Nephron (organoid): ENCODE data around the gene SRC.

Source experiments
- H3K27ac Mint-ChIP-seq, 3 experiments: 2 replicates each; pipeline ENCODE4 v1.8.0; 2020; ENCODE audit warnings: mixed read lengths in 3 of 3, mild to moderate bottlenecking in 2 of 3, moderate library complexity in 1 of 3
- H3K27me3 Mint-ChIP-seq: 2 replicates; pipeline ENCODE4 v1.8.0; 2021; ENCODE audit warnings: low read depth, mild to moderate bottlenecking, moderate library complexity, mixed read lengths
- H3K36me3 Mint-ChIP-seq: 2 replicates; pipeline ENCODE4 v1.8.0; 2020; ENCODE audit warnings: low read depth, mixed read lengths
- H3K4me1 Mint-ChIP-seq: 2 replicates; pipeline ENCODE4 v1.8.0; 2020; ENCODE audit warnings: mixed read lengths
- H3K4me3 Mint-ChIP-seq, 3 experiments: 2 replicates each; pipeline ENCODE4 v1.8.0; 2020; ENCODE audit warnings: mild to moderate bottlenecking in 3 of 3, mixed read lengths in 3 of 3, moderate library complexity in 2 of 3
- H3K9me3 Mint-ChIP-seq: 2 replicates; pipeline ENCODE4 v1.8.0; 2020; ENCODE audit warnings: mixed read lengths
- CTCF ChIP-seq, 3 experiments: fragments of 200-600 bp; sonication (generic); IDR thresholded peaks; one replicate each; pipeline ENCODE4 v1.5.0; 2021; ENCODE audit warnings: antibody characterized with exemption in 3 of 3; ENCODE audit not compliant: unreplicated experiment in 3 of 3

Gene SRC

GRCh38 chr20:37389241-37389747, 43.4 kb downstream of the SRC start:
- Mint-ChIP-seq H3K27me3 (no peaks in the 10 kb centered on the region), H3K4me3 (no peak overlapping the region), H3K9me3 (no peaks in the 10 kb centered on the region), H3K27ac (no peak overlapping the region), H3K36me3 (peaks cover 24% of the 10 kb centered on the region), H3K4me1 (peaks cover 12% of the 10 kb centered on the region)
- TF ChIP-seq CTCF (IDR thresholded peaks at IDR 0.05; ENCODE audit: unreplicated experiment in 3 of 3): no peak

DNA sequence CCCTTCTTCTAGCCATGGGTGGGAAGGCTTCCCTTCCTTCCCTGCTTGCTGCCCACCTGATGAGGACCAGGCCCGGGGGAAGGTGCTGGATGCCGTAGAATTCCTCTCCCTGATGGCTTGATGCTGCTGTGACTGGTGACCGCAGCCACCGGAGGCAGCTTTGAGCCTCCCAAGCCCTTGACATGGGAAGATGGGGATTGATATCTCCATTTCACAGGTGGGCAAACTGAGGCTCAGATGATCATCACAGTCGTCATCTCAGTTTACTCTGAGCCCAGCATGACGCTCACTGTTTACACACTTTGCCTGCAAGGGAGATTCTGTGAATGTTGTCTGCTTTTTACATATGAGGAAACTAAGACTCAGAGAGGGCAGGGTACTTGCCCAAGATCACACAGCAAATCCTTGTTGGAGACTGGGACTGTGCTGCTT, 43.9 kb downstream of the SRC start:
- H3K27ac Mint-ChIP-seq: no peak overlapping the region

GRCh38 chr20:37390503-37390890, 44.6 kb downstream of the SRC start:
- Mint-ChIP-seq H3K27me3 (no peaks in the 10 kb centered on the region), H3K4me1 (peaks cover 13% of the 10 kb centered on the region), H3K9me3 (no peaks in the 10 kb centered on the region), H3K4me3 (no peak overlapping the region), H3K36me3 (peaks cover 20% of the 10 kb centered on the region), H3K27ac (peak overlapping the region in 1 of 3 experiments; percentile 33)
- TF ChIP-seq CTCF (IDR thresholded peaks at IDR 0.05; ENCODE audit: unreplicated experiment in 3 of 3): no peak

More for the DNA sequence above, 43.9 kb downstream of the SRC start:
- H3K27me3 Mint-ChIP-seq: no peaks in the 10 kb centered on the region
- TF ChIP-seq CTCF (IDR thresholded peaks at IDR 0.05; ENCODE audit: unreplicated experiment in 3 of 3): no peak
- H3K4me3 Mint-ChIP-seq: no peak overlapping the region
- H3K4me1 Mint-ChIP-seq: peaks cover 15% of the 10 kb centered on the region
- no peaks in the 10 kb centered on the region for H3K9me3 Mint-ChIP-seq
- peaks cover 23% of the 10 kb centered on the region for H3K36me3 Mint-ChIP-seq

GRCh38 chr20:37390891-37391525, 45.1 kb downstream of the SRC start:
- H3K4me1 Mint-ChIP-seq: peaks cover 13% of the 10 kb centered on the region

DNA sequence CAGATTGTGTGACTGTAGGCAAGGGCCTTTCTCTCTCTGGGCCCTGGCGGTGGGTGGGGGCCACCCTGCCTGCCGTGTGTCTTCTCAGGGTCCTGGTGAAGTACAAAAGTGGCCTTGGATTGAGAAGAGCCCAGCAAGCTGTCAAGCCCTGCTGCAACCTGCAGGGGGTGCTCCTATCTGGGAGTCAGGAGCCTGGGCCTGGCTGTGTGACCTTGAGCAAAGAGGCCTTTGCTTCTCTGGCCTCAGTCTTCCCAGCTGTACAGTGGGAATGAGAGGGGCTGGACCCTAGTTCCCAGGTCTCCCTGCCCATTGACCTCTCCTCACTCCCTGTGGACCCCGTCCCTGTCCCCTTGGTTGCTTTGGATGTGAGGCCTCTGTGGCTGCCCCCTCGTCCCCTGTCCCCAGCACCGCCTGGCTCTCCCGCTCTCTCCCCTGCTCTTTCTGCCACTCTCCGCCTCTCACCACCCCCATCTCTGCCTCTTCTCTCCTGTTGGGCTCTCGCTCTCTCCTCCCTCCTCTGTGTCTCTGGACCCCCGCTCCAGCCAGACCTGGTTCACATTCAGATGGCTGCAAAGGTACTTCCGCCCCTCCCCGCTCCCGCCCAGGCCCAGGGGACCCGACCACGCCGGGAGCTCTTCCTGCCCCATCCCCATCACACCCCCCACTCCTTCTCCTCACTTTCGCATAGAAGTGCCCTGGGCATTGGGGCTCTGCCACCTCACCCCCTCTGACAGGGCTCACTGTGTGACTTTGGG, 46.7 kb downstream of the SRC start:
- H3K9me3 Mint-ChIP-seq: no peaks in the 10 kb centered on the region
- no peak overlapping the region for H3K4me3 Mint-ChIP-seq
- peak in 1 of 3 experiments; percentile 16 for TF ChIP-seq CTCF (IDR thresholded peaks at IDR 0.05; ENCODE audit: unreplicated experiment in 3 of 3)
- no peak overlapping the region for H3K27ac Mint-ChIP-seq
- H3K4me1 Mint-ChIP-seq: peaks cover 26% of the 10 kb centered on the region
- peaks cover 3% of the 10 kb centered on the region for H3K36me3 Mint-ChIP-seq
- no peaks in the 10 kb centered on the region for H3K27me3 Mint-ChIP-seq

More at GRCh38 chr20:37390891-37391525, 45.1 kb downstream of the SRC start:
- Mint-ChIP-seq H3K27me3 (no peaks in the 10 kb centered on the region), H3K9me3 (no peaks in the 10 kb centered on the region), H3K27ac (peak overlapping the region in 1 of 3 experiments; percentile 33), H3K36me3 (peaks cover 17% of the 10 kb centered on the region), H3K4me3 (no peak overlapping the region)
- TF ChIP-seq CTCF (IDR thresholded peaks at IDR 0.05; ENCODE audit: unreplicated experiment in 3 of 3): no peak
